Liver (tissue), 9 donors: ENCODE measurements around the gene LDB2. TPM values are rescaled to one million over a fixed set of nuclear protein-coding genes. Genes with fewer than 3 reads are reported as not detected.

Experiments used
- DNase-seq: peaks from one replicate; pipeline ENCODE4 v3.0.0-alpha.2; 2017; ENCODE audit warnings: low spot score
- H3K27ac ChIP-seq, 2 donors: one replicate each; pipeline ENCODE4 v1.7.0; 2013; ENCODE audit warnings: inconsistent platforms in 2 of 2, low read length in 2 of 2, control low read depth in 1 of 2, low read depth in 1 of 2, mild to moderate bottlenecking in 1 of 2
- H3K27me3 ChIP-seq, 4 donors: one replicate each; pipeline versions ENCODE4 v1.6.1 to v1.7.0; 2013; ENCODE audit warnings: low read length in 3 of 4, inconsistent platforms in 1 of 4, mild to moderate bottlenecking in 1 of 4, moderate library complexity in 1 of 4; ENCODE audit not compliant: control insufficient read depth in 4 of 4, insufficient read depth in 4 of 4
- H3K36me3 ChIP-seq, 4 donors: one replicate each; pipeline versions ENCODE4 v1.6.1 to v1.7.0; 2013; ENCODE audit warnings: low read length in 3 of 4, mild to moderate bottlenecking in 3 of 4, low read depth in 1 of 4, moderate library complexity in 1 of 4; ENCODE audit not compliant: control insufficient read depth in 4 of 4, insufficient read depth in 3 of 4
- H3K4me1 ChIP-seq, 4 donors: one replicate each; pipeline versions ENCODE4 v1.6.1 to v1.7.0; 2013; ENCODE audit warnings: low read length in 3 of 4, mild to moderate bottlenecking in 3 of 4, moderate library complexity in 1 of 4; ENCODE audit not compliant: control insufficient read depth in 4 of 4, insufficient read depth in 4 of 4
- H3K4me3 ChIP-seq, 3 donors: one replicate each; pipeline versions ENCODE4 v1.6.1 to v1.7.0; 2013; ENCODE audit warnings: low read length in 3 of 3, control low read depth in 1 of 3, low read depth in 1 of 3, mild to moderate bottlenecking in 1 of 3
- H3K9ac ChIP-seq, 2 donors: one replicate each; pipeline ENCODE4 v1.7.0; 2013; ENCODE audit warnings: low read length in 2 of 2, mild to moderate bottlenecking in 2 of 2, moderate library complexity in 2 of 2, control low read depth in 1 of 2, low read depth in 1 of 2
- H3K9me3 ChIP-seq, 4 donors: one replicate each; pipeline versions ENCODE4 v1.6.1 to v1.7.0; 2013; ENCODE audit warnings: low read length in 3 of 4; ENCODE audit not compliant: control insufficient read depth in 4 of 4
- EGR1 ChIP-seq, 2 donors: IDR thresholded peaks; 2 replicates each; pipeline ENCODE4 v1.6.1; 2016 to 2018; ENCODE audit warnings: antibody characterized with exemption in 2 of 2, low read depth in 2 of 2
- FOXA1 ChIP-seq: IDR thresholded peaks from 2 replicates; pipeline ENCODE4 v1.6.1; 2016; ENCODE audit warnings: antibody characterized with exemption
- FOXA2 ChIP-seq: IDR thresholded peaks from 2 replicates; pipeline ENCODE4 v1.6.1; 2016; ENCODE audit warnings: antibody characterized with exemption
- GABPA ChIP-seq, 2 donors: IDR thresholded peaks in 1 of 2; conservative IDR thresholded peaks in 1 of 2; 2 replicates each; pipeline ENCODE4 v1.6.1; 2016; ENCODE audit warnings: antibody characterized with exemption in 2 of 2, mild to moderate bottlenecking in 1 of 2, moderate library complexity in 1 of 2
- HNF4A ChIP-seq, 2 donors: conservative IDR thresholded peaks; 2 replicates each; pipeline ENCODE4 v1.6.1; 2016; ENCODE audit warnings: antibody characterized with exemption in 2 of 2, mild to moderate bottlenecking in 2 of 2
- HNF4G ChIP-seq: IDR thresholded peaks from 2 replicates; pipeline ENCODE4 v1.6.1; 2016; ENCODE audit warnings: antibody characterized with exemption
- JUND ChIP-seq, 2 donors: IDR thresholded peaks; 2 replicates each; pipeline ENCODE4 v1.6.1; 2016; ENCODE audit warnings: antibody characterized with exemption in 2 of 2
- MAX ChIP-seq: IDR thresholded peaks from 2 replicates; pipeline ENCODE4 v1.6.1; 2016; ENCODE audit warnings: antibody characterized with exemption
- NR2F2 ChIP-seq: IDR thresholded peaks from 2 replicates; pipeline ENCODE4 v1.6.1; 2016; ENCODE audit warnings: antibody characterized with exemption
- RAD21 ChIP-seq, 2 donors: IDR thresholded peaks; 2 replicates each; pipeline ENCODE4 v1.6.1; 2016; ENCODE audit warnings: antibody characterized with exemption in 2 of 2, mild to moderate bottlenecking in 2 of 2
- RXRA ChIP-seq, 2 donors: IDR thresholded peaks; 2 replicates each; pipeline ENCODE4 v1.6.1; 2017 to 2018; ENCODE audit warnings: antibody characterized with exemption in 2 of 2, mild to moderate bottlenecking in 1 of 2
- SP1 ChIP-seq: IDR thresholded peaks from 2 replicates; pipeline ENCODE4 v1.6.1; 2018; ENCODE audit warnings: antibody characterized with exemption, mild to moderate bottlenecking
- TAF1 ChIP-seq: conservative IDR thresholded peaks from 2 replicates; pipeline ENCODE4 v1.6.1; 2016; ENCODE audit warnings: antibody characterized with exemption, mild to moderate bottlenecking
- YY1 ChIP-seq: IDR thresholded peaks from 2 replicates; pipeline ENCODE4 v1.6.1; 2016; ENCODE audit warnings: antibody characterized with exemption, mild to moderate bottlenecking
- ZBTB33 ChIP-seq: IDR thresholded peaks from 2 replicates; pipeline ENCODE4 v1.6.1; 2016; ENCODE audit warnings: antibody characterized with exemption
- WGBS: extraction: QIAGEN DNeasy Blood & Tissue Kit; methylation state at CpG from one replicate; pipeline ENCODE4 v1.1.7; 2013; 5-methylcytosine and 5-hydroxymethylcytosine counted together
- polyA plus RNA-seq, 2 donors: library from polyadenylated mRNA; stranded (reverse) in 1 of 2; unstranded in 1 of 2; fragments of 200-250 nt in 1 of 2; fragments of >200 nt in 1 of 2; fragmentation: Nextera tagmentation in 1 of 2; extraction: Ambion mirVana in 1 of 2; gene quantifications; one replicate each; pipeline versions ENCODE4 v1.2.1 to v1.2.3, GENCODE V29; 2013 to 2015
- total RNA-seq, 2 donors: library from RNA; depleted of rRNA; stranded (reverse); fragments of >200 nt; gene quantifications; one replicate each; pipeline ENCODE4 v1.2.3, GENCODE V29; 2014
- TF ChIP-seq, protein P1 (sequence below): IDR thresholded peaks from 2 replicates; pipeline ENCODE4 v1.6.1; 2016; ENCODE audit warnings: antibody characterized with exemption, mild to moderate bottlenecking
- TF ChIP-seq, protein P2 (sequence below): fragments of 150-350 bp; IDR thresholded peaks from 2 replicates; pipeline ENCODE4 v1.5.1; 2017; ENCODE audit warnings: improper control_type of control experiment, low read depth, low read length; ENCODE audit not compliant: missing input control
- TF ChIP-seq, protein P3 (sequence below): IDR thresholded peaks from 2 replicates; pipeline ENCODE4 v1.6.1; 2016; ENCODE audit warnings: antibody characterized with exemption
- donor health status: healthy.
- donor health status: healthy.
- donor health status: healthy.
- donor health status: healthy.
- donor health status: healthy.

LDB2 gene
- total and polyA plus RNA-seq, 4 donors, result 7.4 to 31.9 (median 16.8) TPM

GRCh38 chr4:16574981-16575380, 323.5 kb downstream of the LDB2 start:
- TF ChIP-seq GABPA (IDR thresholded peaks at IDR 0.05 in 1 of 2, conservative IDR thresholded peaks at IDR 0.05 in 1 of 2), result no peak
- no peak for TF ChIP-seq FOXA1
- no peak for TF ChIP-seq RXRA (IDR thresholded peaks at IDR 0.05)
- TF ChIP-seq TAF1, result no peak
- TF ChIP-seq, protein P1, sequence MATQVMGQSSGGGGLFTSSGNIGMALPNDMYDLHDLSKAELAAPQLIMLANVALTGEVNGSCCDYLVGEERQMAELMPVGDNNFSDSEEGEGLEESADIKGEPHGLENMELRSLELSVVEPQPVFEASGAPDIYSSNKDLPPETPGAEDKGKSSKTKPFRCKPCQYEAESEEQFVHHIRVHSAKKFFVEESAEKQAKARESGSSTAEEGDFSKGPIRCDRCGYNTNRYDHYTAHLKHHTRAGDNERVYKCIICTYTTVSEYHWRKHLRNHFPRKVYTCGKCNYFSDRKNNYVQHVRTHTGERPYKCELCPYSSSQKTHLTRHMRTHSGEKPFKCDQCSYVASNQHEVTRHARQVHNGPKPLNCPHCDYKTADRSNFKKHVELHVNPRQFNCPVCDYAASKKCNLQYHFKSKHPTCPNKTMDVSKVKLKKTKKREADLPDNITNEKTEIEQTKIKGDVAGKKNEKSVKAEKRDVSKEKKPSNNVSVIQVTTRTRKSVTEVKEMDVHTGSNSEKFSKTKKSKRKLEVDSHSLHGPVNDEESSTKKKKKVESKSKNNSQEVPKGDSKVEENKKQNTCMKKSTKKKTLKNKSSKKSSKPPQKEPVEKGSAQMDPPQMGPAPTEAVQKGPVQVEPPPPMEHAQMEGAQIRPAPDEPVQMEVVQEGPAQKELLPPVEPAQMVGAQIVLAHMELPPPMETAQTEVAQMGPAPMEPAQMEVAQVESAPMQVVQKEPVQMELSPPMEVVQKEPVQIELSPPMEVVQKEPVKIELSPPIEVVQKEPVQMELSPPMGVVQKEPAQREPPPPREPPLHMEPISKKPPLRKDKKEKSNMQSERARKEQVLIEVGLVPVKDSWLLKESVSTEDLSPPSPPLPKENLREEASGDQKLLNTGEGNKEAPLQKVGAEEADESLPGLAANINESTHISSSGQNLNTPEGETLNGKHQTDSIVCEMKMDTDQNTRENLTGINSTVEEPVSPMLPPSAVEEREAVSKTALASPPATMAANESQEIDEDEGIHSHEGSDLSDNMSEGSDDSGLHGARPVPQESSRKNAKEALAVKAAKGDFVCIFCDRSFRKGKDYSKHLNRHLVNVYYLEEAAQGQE, result no peak
- TF ChIP-seq HNF4A (conservative IDR thresholded peaks at IDR 0.05), result no peak
- TF ChIP-seq FOXA2, result no peak
- no peak for TF ChIP-seq MAX
- TF ChIP-seq RAD21 (IDR thresholded peaks at IDR 0.05), result no peak
- TF ChIP-seq EGR1 (IDR thresholded peaks at IDR 0.05; ENCODE audit: low read depth in 2 of 2), result no peak
- TF ChIP-seq, protein P2, sequence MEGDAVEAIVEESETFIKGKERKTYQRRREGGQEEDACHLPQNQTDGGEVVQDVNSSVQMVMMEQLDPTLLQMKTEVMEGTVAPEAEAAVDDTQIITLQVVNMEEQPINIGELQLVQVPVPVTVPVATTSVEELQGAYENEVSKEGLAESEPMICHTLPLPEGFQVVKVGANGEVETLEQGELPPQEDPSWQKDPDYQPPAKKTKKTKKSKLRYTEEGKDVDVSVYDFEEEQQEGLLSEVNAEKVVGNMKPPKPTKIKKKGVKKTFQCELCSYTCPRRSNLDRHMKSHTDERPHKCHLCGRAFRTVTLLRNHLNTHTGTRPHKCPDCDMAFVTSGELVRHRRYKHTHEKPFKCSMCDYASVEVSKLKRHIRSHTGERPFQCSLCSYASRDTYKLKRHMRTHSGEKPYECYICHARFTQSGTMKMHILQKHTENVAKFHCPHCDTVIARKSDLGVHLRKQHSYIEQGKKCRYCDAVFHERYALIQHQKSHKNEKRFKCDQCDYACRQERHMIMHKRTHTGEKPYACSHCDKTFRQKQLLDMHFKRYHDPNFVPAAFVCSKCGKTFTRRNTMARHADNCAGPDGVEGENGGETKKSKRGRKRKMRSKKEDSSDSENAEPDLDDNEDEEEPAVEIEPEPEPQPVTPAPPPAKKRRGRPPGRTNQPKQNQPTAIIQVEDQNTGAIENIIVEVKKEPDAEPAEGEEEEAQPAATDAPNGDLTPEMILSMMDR, result no peak
- TF ChIP-seq JUND (IDR thresholded peaks at IDR 0.05), result no peak
- no peak for TF ChIP-seq HNF4G
- TF ChIP-seq ZBTB33, result no peak
- TF ChIP-seq NR2F2, result no peak
- TF ChIP-seq SP1, result no peak
- TF ChIP-seq, protein P3, sequence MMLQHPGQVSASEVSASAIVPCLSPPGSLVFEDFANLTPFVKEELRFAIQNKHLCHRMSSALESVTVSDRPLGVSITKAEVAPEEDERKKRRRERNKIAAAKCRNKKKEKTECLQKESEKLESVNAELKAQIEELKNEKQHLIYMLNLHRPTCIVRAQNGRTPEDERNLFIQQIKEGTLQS, result no peak
- no peak for TF ChIP-seq YY1
- peaks cover 0 to 2% (median 0%) of the 10 kb centered on the region in 4 donors for H3K4me1 ChIP-seq
- no peaks in the 10 kb centered on the region for H3K27me3 ChIP-seq
- no peak overlapping the region for H3K9ac ChIP-seq
- H3K4me3 ChIP-seq, result no peak overlapping the region
- no peaks in the 10 kb centered on the region for H3K9me3 ChIP-seq
- no peak for DNase-seq
- no peak overlapping the region for H3K27ac ChIP-seq
- 86% methylated on average over 2 of the region's 2 CpGs for WGBS
- H3K36me3 ChIP-seq, result no peaks in the 10 kb centered on the region
